Fibroblast of gingiva (primary cell): ENCODE results near the gene HCAR2.
"Not testable (repeated sequence)": the region's sequence is repeated elsewhere in the genome, so short reads cannot be mapped to it uniquely, and the experiment has no call there.

Source experiments
- DNase-seq: peaks from one replicate; pipeline ENCODE4 v3.0.0-alpha.2; 2011; ENCODE audit warnings: low read depth

Gene HCAR2

GRCh38 chr12:122665349-122665748 is 37.8 kb downstream of the HCAR2 start:
- no peak for DNase-seq

- no peak for DNase-seq
These were observed 41.2 kb downstream of the HCAR2 start for GRCh38 chr12:122661938-122662337.

GRCh38 chr12:122661246-122661645 is 41.9 kb downstream of the HCAR2 start:
- no peak for DNase-seq

- DNase-seq: no peak
These were observed 43.6 kb downstream of the HCAR2 start for GRCh38 chr12:122659579-122659978.

GRCh38 chr12:122656298-122656697 is 46.9 kb downstream of the HCAR2 start:
- no peak for DNase-seq

GRCh38 chr12:122653291-122653690 is 49.9 kb downstream of the HCAR2 start:
- not testable (repeated sequence) for DNase-seq

GRCh38 chr12:122651520-122652224 is 51.5 kb downstream of the HCAR2 start:
- no peak for DNase-seq
